Esophagus muscularis mucosa (tissue), 3 donors: ENCODE measurements around the gene BBIP1.

Experiments used
- POLR2A ChIP-seq: fragments of 450-650 bp; IDR thresholded peaks from one replicate; pipeline ENCODE4 v1.6.1; 2017; ENCODE audit warnings: antibody characterized with exemption, moderate library complexity, mild to moderate bottlenecking, low read depth
- TF ChIP-seq, protein P1 (sequence below), 3 experiments: fragments of 200-600 bp in 2 of 3; fragments of 450-650 bp in 1 of 3; sonication (generic) in 2 of 3; IDR thresholded peaks; one replicate each; pipeline ENCODE4 v1.5.1; 2017 to 2019; ENCODE audit warnings: antibody characterized with exemption in 3 of 3, mild to moderate bottlenecking in 2 of 3, moderate library complexity in 1 of 3

DNA sequence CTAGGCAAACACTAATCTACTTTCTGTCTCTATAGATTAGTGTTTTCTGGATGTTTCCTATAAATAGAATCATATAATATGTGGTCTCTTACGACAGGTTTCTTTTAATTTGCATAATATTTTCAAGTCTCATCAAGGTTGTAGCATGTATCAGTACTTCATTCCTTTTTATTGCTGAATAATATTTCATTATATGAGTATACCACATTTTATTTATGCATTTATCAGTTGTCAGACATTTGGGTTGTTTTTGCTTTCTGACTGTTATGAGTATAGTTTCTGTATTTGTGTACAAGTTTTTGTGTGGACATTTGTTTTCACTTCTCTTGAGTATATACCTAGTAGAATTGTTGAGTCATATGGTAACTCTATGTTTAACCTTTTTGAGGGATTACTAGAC is 48.7 kb upstream of the BBIP1 start:
- TF ChIP-seq POLR2A = no peak
- TF ChIP-seq, protein P1, sequence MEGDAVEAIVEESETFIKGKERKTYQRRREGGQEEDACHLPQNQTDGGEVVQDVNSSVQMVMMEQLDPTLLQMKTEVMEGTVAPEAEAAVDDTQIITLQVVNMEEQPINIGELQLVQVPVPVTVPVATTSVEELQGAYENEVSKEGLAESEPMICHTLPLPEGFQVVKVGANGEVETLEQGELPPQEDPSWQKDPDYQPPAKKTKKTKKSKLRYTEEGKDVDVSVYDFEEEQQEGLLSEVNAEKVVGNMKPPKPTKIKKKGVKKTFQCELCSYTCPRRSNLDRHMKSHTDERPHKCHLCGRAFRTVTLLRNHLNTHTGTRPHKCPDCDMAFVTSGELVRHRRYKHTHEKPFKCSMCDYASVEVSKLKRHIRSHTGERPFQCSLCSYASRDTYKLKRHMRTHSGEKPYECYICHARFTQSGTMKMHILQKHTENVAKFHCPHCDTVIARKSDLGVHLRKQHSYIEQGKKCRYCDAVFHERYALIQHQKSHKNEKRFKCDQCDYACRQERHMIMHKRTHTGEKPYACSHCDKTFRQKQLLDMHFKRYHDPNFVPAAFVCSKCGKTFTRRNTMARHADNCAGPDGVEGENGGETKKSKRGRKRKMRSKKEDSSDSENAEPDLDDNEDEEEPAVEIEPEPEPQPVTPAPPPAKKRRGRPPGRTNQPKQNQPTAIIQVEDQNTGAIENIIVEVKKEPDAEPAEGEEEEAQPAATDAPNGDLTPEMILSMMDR (IDR thresholded peaks at IDR 0.05) = no peak
